ENCODE data around the gene CHMP6. TPM values are rescaled to one million over a fixed set of nuclear protein-coding genes. Genes with fewer than 3 reads are reported as not detected.
A peak's percentile ranks its signal among the peaks of the same experiment; 100 is the strongest.

The CHMP6 gene
- total and polyA plus RNA-seq, 9 of the 15 experiments (the other 6 are each of a cell fraction or from before 2014, with no cell fraction given), result 0.25 to 30.4 (median 13.4) TPM

GRCh38 chr17:81018044-81018802 lies 26.6 kb downstream of the CHMP6 start (continued):
- no peak for TF ChIP-seq E2F4 (CRISPR knock-in tag; IDR thresholded peaks at IDR 0.05; ENCODE audit: low read depth)
- peak; percentile 62; the same call in 1 of the 2 replicates for TF ChIP-seq CBFB (CRISPR knock-in tag; IDR thresholded peaks at IDR 0.05)
- TF ChIP-seq ZNF277 (CRISPR knock-in tag; IDR thresholded peaks at IDR 0.05; ENCODE audit: borderline replicate concordance), result no peak
- no peak for TF ChIP-seq HDAC3 (IDR thresholded peaks at IDR 0.05; ENCODE audit: borderline replicate concordance, partially characterized antibody)
- TF ChIP-seq PHTF2 (CRISPR knock-in tag; IDR thresholded peaks at IDR 0.05), result no peak
- no peak for TF ChIP-seq ZNF217 (CRISPR knock-in tag; IDR thresholded peaks at IDR 0.05)
- 0 out of 2 replicates have a peak, but pooled peaks have one; percentile 56 for TF ChIP-seq NCOA1 (IDR thresholded peaks at IDR 0.05; ENCODE audit: low read depth)
- no peak for TF ChIP-seq ATF1 (CRISPR knock-in tag; IDR thresholded peaks at IDR 0.05)
- TF ChIP-seq ATF1 (tag; IDR thresholded peaks at IDR 0.05), result peak; percentile 70
- no peak for TF ChIP-seq CTCF (IDR thresholded peaks at IDR 0.05 in 2 of 3, conservative IDR thresholded peaks at IDR 0.05 in 1 of 3; ENCODE audit: insufficient read depth in 2 of 3, low read depth in 1 of 3, low read length in 3 of 3)
- TF ChIP-seq ZNF512 (tag; IDR thresholded peaks at IDR 0.05), result no peak
- TF ChIP-seq MEIS2 (IDR thresholded peaks at IDR 0.05; ENCODE audit: partially characterized antibody), result peak; percentile 39
- no peak for TF ChIP-seq ZC3H4 (CRISPR knock-in tag; IDR thresholded peaks at IDR 0.05; ENCODE audit: borderline replicate concordance)
- no peak for TF ChIP-seq FOXA1 (IDR thresholded peaks at IDR 0.05; ENCODE audit: borderline replicate concordance)
- peak in 1 of 2 experiments; percentile 64; a peak in 3 of 4 replicates for TF ChIP-seq MAZ (CRISPR knock-in tag; conservative IDR thresholded peaks at IDR 0.05 in 1 of 2, IDR thresholded peaks at IDR 0.05 in 1 of 2)
- TF ChIP-seq HSF4 (CRISPR knock-in tag; IDR thresholded peaks at IDR 0.05; ENCODE audit: borderline replicate concordance), result no peak
- TF ChIP-seq ZNF518B (CRISPR knock-in tag; IDR thresholded peaks at IDR 0.05), result no peak
- no peak for TF ChIP-seq MCM5 (IDR thresholded peaks at IDR 0.05; ENCODE audit: low read depth)
